ENCODE results near the gene AOPEP.

DNA sequence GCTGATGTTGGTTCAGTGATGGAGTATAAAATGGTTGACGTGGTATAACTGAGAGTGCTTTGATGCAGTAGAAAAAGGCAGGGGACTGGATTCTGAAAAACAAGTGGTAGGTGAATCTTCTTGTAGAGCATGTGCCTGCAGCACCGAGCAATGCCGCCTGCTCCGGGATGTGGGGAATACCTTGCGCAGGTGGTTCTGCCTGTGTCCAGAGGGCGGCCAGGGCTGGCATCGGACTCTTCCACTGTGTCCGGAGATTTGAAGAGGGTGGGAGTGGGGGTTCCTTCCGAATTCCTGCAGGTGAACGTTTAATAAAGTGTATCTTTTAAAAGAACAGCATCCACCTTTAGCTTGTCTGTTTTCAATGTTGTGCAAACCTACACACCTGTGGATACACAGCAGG lies 353.0 kb downstream of the AOPEP start:
- TF ChIP-seq POLR2A (IDR thresholded peaks at IDR 0.05; ENCODE audit: low read depth, low read length) (no peak), POLR2AphosphoS5 (IDR thresholded peaks at IDR 0.05; ENCODE audit: insufficient read depth, low read depth, low read length) (no peak), EZH2 (IDR thresholded peaks at IDR 0.05; ENCODE audit: borderline replicate concordance, low read depth, low read length, severe bottlenecking) (no peak), JUN (IDR thresholded peaks at IDR 0.05; ENCODE audit: borderline replicate concordance, insufficient read depth, insufficient read length, low read depth) (no peak), FOS (IDR thresholded peaks at IDR 0.05; ENCODE audit: borderline replicate concordance, insufficient read depth, low read length) (no peak), GATA2 (IDR thresholded peaks at IDR 0.05; ENCODE audit: insufficient read depth, insufficient read length, low read depth, low read length) (no peak), MYC (IDR thresholded peaks at IDR 0.05; ENCODE audit: low read depth, low read length) (no peak)
- TF ChIP-seq, protein P1, sequence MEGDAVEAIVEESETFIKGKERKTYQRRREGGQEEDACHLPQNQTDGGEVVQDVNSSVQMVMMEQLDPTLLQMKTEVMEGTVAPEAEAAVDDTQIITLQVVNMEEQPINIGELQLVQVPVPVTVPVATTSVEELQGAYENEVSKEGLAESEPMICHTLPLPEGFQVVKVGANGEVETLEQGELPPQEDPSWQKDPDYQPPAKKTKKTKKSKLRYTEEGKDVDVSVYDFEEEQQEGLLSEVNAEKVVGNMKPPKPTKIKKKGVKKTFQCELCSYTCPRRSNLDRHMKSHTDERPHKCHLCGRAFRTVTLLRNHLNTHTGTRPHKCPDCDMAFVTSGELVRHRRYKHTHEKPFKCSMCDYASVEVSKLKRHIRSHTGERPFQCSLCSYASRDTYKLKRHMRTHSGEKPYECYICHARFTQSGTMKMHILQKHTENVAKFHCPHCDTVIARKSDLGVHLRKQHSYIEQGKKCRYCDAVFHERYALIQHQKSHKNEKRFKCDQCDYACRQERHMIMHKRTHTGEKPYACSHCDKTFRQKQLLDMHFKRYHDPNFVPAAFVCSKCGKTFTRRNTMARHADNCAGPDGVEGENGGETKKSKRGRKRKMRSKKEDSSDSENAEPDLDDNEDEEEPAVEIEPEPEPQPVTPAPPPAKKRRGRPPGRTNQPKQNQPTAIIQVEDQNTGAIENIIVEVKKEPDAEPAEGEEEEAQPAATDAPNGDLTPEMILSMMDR (IDR thresholded peaks at IDR 0.05; ENCODE audit: extremely low read depth in 1 of 2, insufficient read depth in 1 of 2, low read depth in 1 of 2, low read length in 2 of 2) = no peak
- TF ChIP-seq, protein P2, sequence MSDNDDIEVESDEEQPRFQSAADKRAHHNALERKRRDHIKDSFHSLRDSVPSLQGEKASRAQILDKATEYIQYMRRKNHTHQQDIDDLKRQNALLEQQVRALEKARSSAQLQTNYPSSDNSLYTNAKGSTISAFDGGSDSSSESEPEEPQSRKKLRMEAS (IDR thresholded peaks at IDR 0.05; ENCODE audit: insufficient read depth, insufficient read length) = no peak

All from endothelial cell of umbilical vein (primary cell).